Esophagus (tissue), 2 donors: ENCODE results near the gene ABHD12B. TPM values are rescaled to one million over a fixed set of nuclear protein-coding genes. Genes with fewer than 3 reads are reported as not detected.
A peak's percentile ranks its signal among the peaks of the same experiment; 100 is the strongest.

Source experiments
- H3K27ac ChIP-seq, 2 donors: one replicate each; pipeline ENCODE4 v1.5.1; 2013; ENCODE audit warnings: low read depth in 2 of 2, mild to moderate bottlenecking in 2 of 2, inconsistent platforms in 1 of 2, low read length in 1 of 2, moderate library complexity in 1 of 2
- H3K27me3 ChIP-seq, 2 donors: one replicate each; pipeline ENCODE4 v1.6.1; 2013; ENCODE audit warnings: low read length in 2 of 2, control low read depth in 1 of 2, mild to moderate bottlenecking in 1 of 2; ENCODE audit not compliant: insufficient read depth in 2 of 2, control insufficient read depth in 1 of 2
- H3K36me3 ChIP-seq, 2 donors: one replicate each; pipeline ENCODE4 v1.6.1; 2013; ENCODE audit warnings: low read length in 1 of 2; ENCODE audit not compliant: control insufficient read depth in 2 of 2, insufficient read depth in 2 of 2
- H3K4me1 ChIP-seq, 2 donors: one replicate each; pipeline ENCODE4 v1.6.1; 2013; ENCODE audit warnings: low read length in 1 of 2; ENCODE audit not compliant: control insufficient read depth in 2 of 2, insufficient read depth in 2 of 2
- H3K4me3 ChIP-seq, 2 donors: one replicate each; pipeline ENCODE4 v1.5.1; 2013; ENCODE audit warnings: low read length in 2 of 2, mild to moderate bottlenecking in 2 of 2, low read depth in 1 of 2, moderate library complexity in 1 of 2
- H3K9me3 ChIP-seq, 2 donors: one replicate each; pipeline ENCODE4 v1.6.1; 2013; ENCODE audit warnings: mild to moderate bottlenecking in 2 of 2, low read depth in 1 of 2, low read length in 1 of 2, moderate library complexity in 1 of 2; ENCODE audit not compliant: control insufficient read depth in 2 of 2, insufficient read depth in 1 of 2
- WGBS, 2 donors: extraction: QIAGEN DNeasy Blood & Tissue Kit; methylation state at CpG; one replicate each; pipeline ENCODE4 v1.1.7; 2013; 5-methylcytosine and 5-hydroxymethylcytosine counted together
- polyA plus RNA-seq, 2 donors: library from polyadenylated mRNA; stranded (reverse); fragments of 200-250 nt; gene quantifications; one replicate each; pipeline ENCODE4 v1.2.3, GENCODE V29; 2013
- donor health status: healthy with polysubstance abuse.
- donor health status: Bipolar disorder and iron deficiency.

Gene ABHD12B
- polyA plus RNA-seq, 2 donors = 0.36 to 0.45 TPM

- 0 to 16% methylated on average over 1 of the region's 1 CpG for WGBS, 2 donors
- peak overlapping the region; percentile 31 to 57 for H3K4me3 ChIP-seq
- H3K9me3 ChIP-seq = no peaks in the 10 kb centered on the region
- H3K4me1 ChIP-seq = peaks cover 2 to 4% of the 10 kb centered on the region in 2 donors
- H3K27ac ChIP-seq = peak overlapping the region in 1 of 2 donors; percentile 54
- no peaks in the 10 kb centered on the region for H3K27me3 ChIP-seq
- no peaks in the 10 kb centered on the region for H3K36me3 ChIP-seq
Measured at GRCh38 chr14:50859296-50859624, 12.6 kb upstream of the ABHD12B start.

- Histone ChIP-seq H3K4me3 (peak overlapping the region in 1 of 2 donors; percentile 57), H3K27ac (no peak overlapping the region), H3K36me3 (no peaks in the 10 kb centered on the region), H3K9me3 (no peaks in the 10 kb centered on the region), H3K4me1 (peaks cover 2 to 4% of the 10 kb centered on the region in 2 donors), H3K27me3 (no peaks in the 10 kb centered on the region)
- WGBS, 2 donors = 1 to 3% methylated on average over 6 of the region's 6 CpGs
Measured at GRCh38 chr14:50860478-50861086, 11.3 kb upstream of the ABHD12B start.

GRCh38 chr14:50862036-50862570 lies 9.8 kb upstream of the ABHD12B start:
- Histone ChIP-seq H3K27me3 (no peaks in the 10 kb centered on the region), H3K4me3 (no peak overlapping the region), H3K36me3 (no peaks in the 10 kb centered on the region), H3K27ac (no peak overlapping the region), H3K9me3 (no peaks in the 10 kb centered on the region), H3K4me1 (peaks cover 0 to 4% of the 10 kb centered on the region in 2 donors)
- 78% methylated on average over 4 of the region's 4 CpGs for WGBS, 2 donors

GRCh38 chr14:50864237-50864636 lies 7.6 kb upstream of the ABHD12B start:
- no peaks in the 10 kb centered on the region for H3K27me3 ChIP-seq
- no peaks in the 10 kb centered on the region for H3K9me3 ChIP-seq
- H3K4me3 ChIP-seq = no peak overlapping the region
- H3K36me3 ChIP-seq = no peaks in the 10 kb centered on the region
- H3K27ac ChIP-seq = no peak overlapping the region
- peaks cover 0 to 4% of the 10 kb centered on the region in 2 donors for H3K4me1 ChIP-seq

GRCh38 chr14:50864946-50865345 lies 6.9 kb upstream of the ABHD12B start:
- H3K4me1 ChIP-seq = no peaks in the 10 kb centered on the region
- no peaks in the 10 kb centered on the region for H3K36me3 ChIP-seq
- no peaks in the 10 kb centered on the region for H3K27me3 ChIP-seq
- WGBS, 2 donors = 84 to 92% methylated on average over 5 of the region's 5 CpGs
- no peak overlapping the region for H3K27ac ChIP-seq
- no peaks in the 10 kb centered on the region for H3K9me3 ChIP-seq
- no peak overlapping the region for H3K4me3 ChIP-seq

GRCh38 chr14:50865391-50866076 lies 6.3 kb upstream of the ABHD12B start:
- Histone ChIP-seq H3K27me3 (no peaks in the 10 kb centered on the region), H3K36me3 (no peaks in the 10 kb centered on the region), H3K27ac (no peak overlapping the region), H3K4me3 (no peak overlapping the region), H3K4me1 (no peaks in the 10 kb centered on the region), H3K9me3 (no peaks in the 10 kb centered on the region)
- WGBS, 2 donors = 60 to 68% methylated on average over 11 of the region's 11 CpGs

GRCh38 chr14:50871228-50871627 lies 625 bp upstream of the ABHD12B start:
- Histone ChIP-seq H3K4me1 (peaks cover 2 to 6% of the 10 kb centered on the region in 2 donors), H3K9me3 (no peaks in the 10 kb centered on the region), H3K4me3 (no peak overlapping the region), H3K36me3 (no peaks in the 10 kb centered on the region), H3K27me3 (peaks cover 0 to 4% of the 10 kb centered on the region in 2 donors), H3K27ac (no peak overlapping the region)
- WGBS, 2 donors = 76 to 85% methylated on average over 5 of the region's 5 CpGs

GRCh38 chr14:50874757-50875156 lies 2.9 kb downstream of the ABHD12B start:
- H3K9me3 ChIP-seq = no peaks in the 10 kb centered on the region
- H3K27me3 ChIP-seq = peaks cover 0 to 4% of the 10 kb centered on the region in 2 donors
- peaks cover 2 to 6% of the 10 kb centered on the region in 2 donors for H3K4me1 ChIP-seq
- H3K4me3 ChIP-seq = no peak overlapping the region
- H3K36me3 ChIP-seq = no peaks in the 10 kb centered on the region
- no peak overlapping the region for H3K27ac ChIP-seq
- WGBS, 2 donors = 57 to 58% methylated on average over 2 of the region's 2 CpGs

- H3K4me1 ChIP-seq = peaks cover 2 to 6% of the 10 kb centered on the region in 2 donors
- no peak overlapping the region for H3K27ac ChIP-seq
- no peaks in the 10 kb centered on the region for H3K36me3 ChIP-seq
- H3K27me3 ChIP-seq = peaks cover 0 to 4% of the 10 kb centered on the region in 2 donors
- H3K4me3 ChIP-seq = no peak overlapping the region
- WGBS, 2 donors = 45% methylated on average over 7 of the region's 7 CpGs
- no peaks in the 10 kb centered on the region for H3K9me3 ChIP-seq
Measured at GRCh38 chr14:50875359-50876070, 3.7 kb downstream of the ABHD12B start.
